HepG2 (cell line): Measurements from ENCODE around the gene PARP2. TPM values are rescaled to one million over a fixed set of nuclear protein-coding genes. Genes with fewer than 3 reads are reported as not detected.

ENCODE experiments used
- CBX1 ChIP-seq: IDR thresholded peaks from one replicate; pipeline ENCODE4 v1.6.1; 2016; ENCODE audit warnings: antibody characterized with exemption, low read depth
- FOXA1 ChIP-seq, 2 experiments: fragments of 450-650 bp in 1 of 2; sonication (generic) in 1 of 2; formaldehyde crosslinking in 1 of 2; IDR thresholded peaks; 2 replicates each; pipeline versions ENCODE4 v1.4.0 to v1.6.1; 2016 to 2020; ENCODE audit warnings: missing genetic modification reagents in 1 of 2
- FOXJ3 ChIP-seq: sonication (generic); formaldehyde crosslinking; IDR thresholded peaks from 2 replicates; pipeline ENCODE4 v1.4.0; 2020; ENCODE audit warnings: missing genetic modification reagents, mild to moderate bottlenecking, borderline replicate concordance
- GPN1 ChIP-seq: sonication (generic); formaldehyde crosslinking; IDR thresholded peaks from 2 replicates; pipeline ENCODE4 v1.5.1; 2020; ENCODE audit warnings: missing genetic modification reagents, borderline replicate concordance
- JDP2 ChIP-seq: sonication (generic); formaldehyde crosslinking; IDR thresholded peaks from 2 replicates; pipeline ENCODE4 v1.8.1; 2022; ENCODE audit warnings: missing genetic modification reagents, borderline replicate concordance
- KAT8 ChIP-seq: IDR thresholded peaks from 2 replicates; pipeline ENCODE4 v1.6.1; 2016; ENCODE audit warnings: missing genetic modification reagents, missing compliant biosample characterization
- MAFG ChIP-seq: sonication (generic); formaldehyde crosslinking; IDR thresholded peaks from 2 replicates; pipeline ENCODE4 v1.5.1; 2020; ENCODE audit warnings: mild to moderate bottlenecking, missing genetic modification reagents
- MATR3 ChIP-seq: sonication (generic); formaldehyde crosslinking; IDR thresholded peaks from 2 replicates; pipeline ENCODE4 v1.4.0; 2020; ENCODE audit warnings: missing genetic modification reagents
- MEF2D ChIP-seq: sonication (generic); formaldehyde crosslinking; IDR thresholded peaks from 2 replicates; pipeline ENCODE4 v1.5.1; 2020; ENCODE audit warnings: mild to moderate bottlenecking, missing genetic modification reagents
- RBAK ChIP-seq: sonication (generic); formaldehyde crosslinking; IDR thresholded peaks from 2 replicates; pipeline ENCODE4 v1.5.1; 2020; ENCODE audit warnings: mild to moderate bottlenecking, missing genetic modification reagents
- RORA ChIP-seq: sonication (generic); formaldehyde crosslinking; IDR thresholded peaks from 2 replicates; pipeline ENCODE4 v1.5.0; 2020; ENCODE audit warnings: mild to moderate bottlenecking, missing genetic modification reagents, moderate library complexity
- RXRA ChIP-seq: sonication (generic); formaldehyde crosslinking; IDR thresholded peaks from 2 replicates; pipeline ENCODE4 v1.5.1; 2020; ENCODE audit warnings: missing genetic modification reagents
- SNAPC2 ChIP-seq: sonication (generic); formaldehyde crosslinking; IDR thresholded peaks from 2 replicates; pipeline ENCODE4 v1.8.1; 2022; ENCODE audit warnings: mild to moderate bottlenecking, missing genetic modification reagents
- SRSF9 ChIP-seq: fragments of 200-400 bp; formaldehyde crosslinking; IDR thresholded peaks from 2 replicates; pipeline ENCODE4 v1.6.1; 2018; ENCODE audit warnings: borderline replicate concordance, mild to moderate bottlenecking, low read depth, low read length; ENCODE audit not compliant: insufficient read depth, poor library complexity, severe bottlenecking
- TBL1XR1 ChIP-seq: fragments of 150-350 bp; IDR thresholded peaks from 2 replicates; pipeline ENCODE4 v1.6.1; 2014; ENCODE audit warnings: borderline replicate concordance, low read length; ENCODE audit not compliant: partially characterized antibody
- ZFP36L2 ChIP-seq: sonication (generic); formaldehyde crosslinking; IDR thresholded peaks from 2 replicates; pipeline ENCODE4 v1.4.0; 2020; ENCODE audit warnings: missing genetic modification reagents
- ZNF468 ChIP-seq: sonication (generic); formaldehyde crosslinking; IDR thresholded peaks from 2 replicates; pipeline ENCODE4 v1.8.0; 2022; ENCODE audit warnings: mild to moderate bottlenecking, moderate library complexity, missing genetic modification reagents
- ZNF737 ChIP-seq: sonication (generic); formaldehyde crosslinking; IDR thresholded peaks from 2 replicates; pipeline ENCODE4 v1.5.0; 2020; ENCODE audit warnings: missing genetic modification reagents, mild to moderate bottlenecking, borderline replicate concordance
- polyA plus RNA-seq, 8 experiments: library from polyadenylated mRNA; depleted of rRNA in 3 of 8; stranded (reverse) in 7 of 8; unstranded in 1 of 8; fragments of >200 nt; fragmentation: Illumina TruSeq in 4 of 8; extraction: Trizol in 4 of 8; gene quantifications; 2 replicates each; pipeline versions ENCODE4 v1.2.1 to v1.2.3, GENCODE V29; 2011 to 2016; ENCODE audit warnings: low read depth in 4 of 8, missing spikeins in 1 of 8, mixed read lengths in 1 of 8; ENCODE audit not compliant: insufficient read depth in 1 of 8
- total RNA-seq, 5 experiments: library from RNA; depleted of rRNA; stranded (reverse); fragments of >200 nt; fragmentation: Illumina TruSeq; extraction: Trizol; gene quantifications; 2 replicates each; pipeline ENCODE4 v1.2.3, GENCODE V29; 2016; ENCODE audit warnings: low read depth in 1 of 5
- TF ChIP-seq, protein P1 (sequence below): sonication (generic); formaldehyde crosslinking; IDR thresholded peaks from 2 replicates; pipeline ENCODE4 v1.4.0; 2020; ENCODE audit warnings: missing genetic modification reagents, mild to moderate bottlenecking, borderline replicate concordance
- TF ChIP-seq, protein P2 (sequence below): sonication (generic); formaldehyde crosslinking; IDR thresholded peaks from 2 replicates; pipeline ENCODE4 v1.5.0; 2020; ENCODE audit warnings: mild to moderate bottlenecking, missing genetic modification reagents, moderate library complexity
- TF ChIP-seq, protein P3 (sequence below): sonication (generic); formaldehyde crosslinking; IDR thresholded peaks from 2 replicates; pipeline ENCODE4 v1.5.1; 2020; ENCODE audit warnings: missing genetic modification reagents, mild to moderate bottlenecking, borderline replicate concordance
- TF ChIP-seq, protein P4 (sequence below): IDR thresholded peaks from 2 replicates; pipeline ENCODE4 v1.6.1; 2016; ENCODE audit warnings: mild to moderate bottlenecking, missing biosample characterization, missing genetic modification reagents
- TF ChIP-seq, protein P5 (sequence below): sonication (generic); formaldehyde crosslinking; IDR thresholded peaks from 2 replicates; pipeline ENCODE4 v1.5.0; 2020; ENCODE audit warnings: mild to moderate bottlenecking, low read depth, missing genetic modification reagents, borderline replicate concordance

The PARP2 gene
- total and polyA plus RNA-seq, 2 of the 13 experiments (the other 11 are each of a cell fraction or from before 2014, with no cell fraction given): 37.3 to 38.4 TPM

DNA sequence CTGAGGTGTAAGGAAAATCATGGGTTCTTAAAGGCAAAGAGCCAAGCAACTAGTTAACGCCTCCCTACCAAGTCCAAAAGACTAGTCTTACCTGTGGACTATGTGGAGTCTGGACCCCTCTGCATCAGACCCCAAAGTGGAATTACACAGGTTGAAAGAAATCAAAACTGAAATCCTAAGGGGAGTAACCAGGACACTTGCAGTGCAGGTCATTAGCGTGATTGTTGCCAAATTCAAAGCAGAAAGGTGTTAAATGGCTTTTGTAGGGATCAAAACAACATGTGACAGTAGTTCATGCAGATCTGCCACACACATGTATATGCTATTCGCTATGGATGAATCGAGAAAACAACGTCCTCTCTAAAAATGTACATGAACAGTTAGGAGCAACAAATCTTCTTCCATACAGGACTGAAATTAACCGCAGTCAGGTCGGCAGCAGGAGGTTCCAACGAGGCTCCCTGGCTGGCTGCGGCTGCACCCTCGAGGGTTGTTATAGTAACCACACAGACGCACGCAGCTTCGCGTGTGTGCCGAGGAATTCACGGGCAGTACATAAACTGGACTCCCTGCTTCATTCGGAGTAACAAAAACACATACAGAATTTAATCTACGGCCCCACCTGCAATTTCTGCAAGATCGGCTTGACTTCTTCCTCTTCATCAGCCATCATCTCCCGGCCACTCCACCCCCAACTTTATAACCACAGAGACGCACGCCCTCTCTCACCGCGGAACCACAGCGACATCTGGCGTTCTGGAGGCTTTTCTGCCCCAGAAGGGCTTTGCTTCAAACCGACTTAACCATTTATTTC lies 38.0 kb upstream of the PARP2 start, which contains the start of gene TTC5 (continued):
- TF ChIP-seq, protein P1, sequence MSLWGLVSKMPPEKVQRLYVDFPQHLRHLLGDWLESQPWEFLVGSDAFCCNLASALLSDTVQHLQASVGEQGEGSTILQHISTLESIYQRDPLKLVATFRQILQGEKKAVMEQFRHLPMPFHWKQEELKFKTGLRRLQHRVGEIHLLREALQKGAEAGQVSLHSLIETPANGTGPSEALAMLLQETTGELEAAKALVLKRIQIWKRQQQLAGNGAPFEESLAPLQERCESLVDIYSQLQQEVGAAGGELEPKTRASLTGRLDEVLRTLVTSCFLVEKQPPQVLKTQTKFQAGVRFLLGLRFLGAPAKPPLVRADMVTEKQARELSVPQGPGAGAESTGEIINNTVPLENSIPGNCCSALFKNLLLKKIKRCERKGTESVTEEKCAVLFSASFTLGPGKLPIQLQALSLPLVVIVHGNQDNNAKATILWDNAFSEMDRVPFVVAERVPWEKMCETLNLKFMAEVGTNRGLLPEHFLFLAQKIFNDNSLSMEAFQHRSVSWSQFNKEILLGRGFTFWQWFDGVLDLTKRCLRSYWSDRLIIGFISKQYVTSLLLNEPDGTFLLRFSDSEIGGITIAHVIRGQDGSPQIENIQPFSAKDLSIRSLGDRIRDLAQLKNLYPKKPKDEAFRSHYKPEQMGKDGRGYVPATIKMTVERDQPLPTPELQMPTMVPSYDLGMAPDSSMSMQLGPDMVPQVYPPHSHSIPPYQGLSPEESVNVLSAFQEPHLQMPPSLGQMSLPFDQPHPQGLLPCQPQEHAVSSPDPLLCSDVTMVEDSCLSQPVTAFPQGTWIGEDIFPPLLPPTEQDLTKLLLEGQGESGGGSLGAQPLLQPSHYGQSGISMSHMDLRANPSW: no peak
- TF ChIP-seq CBX1 (peak; percentile 76), TBL1XR1 (peak; percentile 46), ZNF468 (CRISPR knock-in tag) (0 out of 2 replicates have a peak, but pooled peaks have one; percentile 43), KAT8 (CRISPR knock-in tag) (peak; percentile 94), JDP2 (CRISPR knock-in tag) (no peak), SRSF9 (no peak), MAFG (CRISPR knock-in tag) (no peak), GPN1 (CRISPR knock-in tag) (no peak), MATR3 (no peak), RXRA (CRISPR knock-in tag) (peak; percentile 33; the same call in 1 of the 2 replicates), RORA (CRISPR knock-in tag) (no peak), ZNF737 (CRISPR knock-in tag) (no peak), RBAK (CRISPR knock-in tag) (no peak), ZFP36L2 (CRISPR knock-in tag) (no peak), FOXA1 (IDR thresholded peaks at IDR 0.05) (no peak), FOXA1 (CRISPR knock-in tag; IDR thresholded peaks at IDR 0.05) (no peak), SNAPC2 (CRISPR knock-in tag) (no peak), MEF2D (CRISPR knock-in tag) (peak; percentile 76), FOXJ3 (CRISPR knock-in tag) (no peak; the same call in 1 of the 2 replicates)
- TF ChIP-seq, protein P2, sequence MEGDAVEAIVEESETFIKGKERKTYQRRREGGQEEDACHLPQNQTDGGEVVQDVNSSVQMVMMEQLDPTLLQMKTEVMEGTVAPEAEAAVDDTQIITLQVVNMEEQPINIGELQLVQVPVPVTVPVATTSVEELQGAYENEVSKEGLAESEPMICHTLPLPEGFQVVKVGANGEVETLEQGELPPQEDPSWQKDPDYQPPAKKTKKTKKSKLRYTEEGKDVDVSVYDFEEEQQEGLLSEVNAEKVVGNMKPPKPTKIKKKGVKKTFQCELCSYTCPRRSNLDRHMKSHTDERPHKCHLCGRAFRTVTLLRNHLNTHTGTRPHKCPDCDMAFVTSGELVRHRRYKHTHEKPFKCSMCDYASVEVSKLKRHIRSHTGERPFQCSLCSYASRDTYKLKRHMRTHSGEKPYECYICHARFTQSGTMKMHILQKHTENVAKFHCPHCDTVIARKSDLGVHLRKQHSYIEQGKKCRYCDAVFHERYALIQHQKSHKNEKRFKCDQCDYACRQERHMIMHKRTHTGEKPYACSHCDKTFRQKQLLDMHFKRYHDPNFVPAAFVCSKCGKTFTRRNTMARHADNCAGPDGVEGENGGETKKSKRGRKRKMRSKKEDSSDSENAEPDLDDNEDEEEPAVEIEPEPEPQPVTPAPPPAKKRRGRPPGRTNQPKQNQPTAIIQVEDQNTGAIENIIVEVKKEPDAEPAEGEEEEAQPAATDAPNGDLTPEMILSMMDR (CRISPR knock-in tag): peak; percentile 95
- TF ChIP-seq, protein P3, sequence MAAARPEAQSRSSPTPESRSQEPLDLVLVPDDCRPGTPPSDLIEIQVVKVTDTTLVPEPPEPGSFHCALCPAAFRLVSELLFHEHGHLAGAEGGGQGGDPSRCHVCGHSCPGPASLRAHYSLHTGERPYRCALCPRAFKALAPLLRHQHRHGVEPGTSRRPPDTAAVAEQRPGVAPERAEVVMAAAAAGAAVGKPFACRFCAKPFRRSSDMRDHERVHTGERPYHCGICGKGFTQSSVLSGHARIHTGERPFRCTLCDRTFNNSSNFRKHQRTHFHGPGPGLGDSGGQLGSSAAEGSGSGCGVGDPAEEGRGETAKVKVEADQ: no peak
- TF ChIP-seq, protein P4, sequence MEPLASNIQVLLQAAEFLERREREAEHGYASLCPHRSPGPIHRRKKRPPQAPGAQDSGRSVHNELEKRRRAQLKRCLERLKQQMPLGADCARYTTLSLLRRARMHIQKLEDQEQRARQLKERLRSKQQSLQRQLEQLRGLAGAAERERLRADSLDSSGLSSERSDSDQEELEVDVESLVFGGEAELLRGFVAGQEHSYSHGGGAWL (CRISPR knock-in tag): no peak
- TF ChIP-seq, protein P5, sequence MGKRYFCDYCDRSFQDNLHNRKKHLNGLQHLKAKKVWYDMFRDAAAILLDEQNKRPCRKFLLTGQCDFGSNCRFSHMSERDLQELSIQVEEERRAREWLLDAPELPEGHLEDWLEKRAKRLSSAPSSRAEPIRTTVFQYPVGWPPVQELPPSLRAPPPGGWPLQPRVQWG (CRISPR knock-in tag): no peak
